Fibroblast of lung (primary cell): ENCODE measurements around the gene MAPK9. TPM values are rescaled to one million over a fixed set of nuclear protein-coding genes. Genes with fewer than 3 reads are reported as not detected.

Source experiments
- DNase-seq, 2 donors: peaks; one replicate each; pipeline versions ENCODE4 v3.0.0 to v3.0.0-alpha.2; 2010; ENCODE audit warnings: low read depth in 2 of 2
- H2AFZ ChIP-seq: 2 replicates; pipeline ENCODE4 v1.5.1; 2012; ENCODE audit warnings: low read length, control low read depth, inconsistent platforms
- H3K27ac ChIP-seq: 2 replicates; pipeline ENCODE4 v1.5.1; 2011; ENCODE audit warnings: low read length, control low read depth; ENCODE audit not compliant: insufficient read depth
- H3K27me3 ChIP-seq: 2 replicates; pipeline ENCODE4 v1.5.1; 2011; ENCODE audit warnings: mild to moderate bottlenecking, low read length; ENCODE audit not compliant: control insufficient read depth, insufficient read depth
- H3K36me3 ChIP-seq: 2 replicates; pipeline ENCODE4 v1.5.1; 2011; ENCODE audit warnings: low read length; ENCODE audit not compliant: control insufficient read depth, insufficient read depth
- H3K4me1 ChIP-seq: 2 replicates; pipeline ENCODE4 v1.5.1; 2011; ENCODE audit warnings: low read length; ENCODE audit not compliant: control insufficient read depth, insufficient read depth; ENCODE audit errors: extremely low read depth
- H3K4me2 ChIP-seq: 2 replicates; pipeline ENCODE4 v1.5.1; 2011; ENCODE audit warnings: low read length, control low read depth; ENCODE audit not compliant: insufficient read depth; ENCODE audit errors: extremely low read depth
- H3K4me3 ChIP-seq, 4 experiments: fragments of 200-600 bp in 1 of 4; sonication (generic) in 1 of 4; replicated peaks in 1 of 4; 2 replicates each; pipeline ENCODE4 v1.5.1; 2011 to 2016; ENCODE audit warnings: low read length in 4 of 4, low read depth in 3 of 4, mild to moderate bottlenecking in 3 of 4, control low read depth in 2 of 4, inconsistent platforms in 1 of 4, mixed read lengths in 1 of 4; ENCODE audit not compliant: insufficient read depth in 1 of 4; ENCODE audit errors: control extremely low read depth in 1 of 4
- H3K79me2 ChIP-seq: 2 replicates; pipeline ENCODE4 v1.5.1; 2012; ENCODE audit warnings: mild to moderate bottlenecking, low read length, inconsistent platforms; ENCODE audit not compliant: control insufficient read depth, insufficient read depth
- H3K9ac ChIP-seq: 2 replicates; pipeline ENCODE4 v1.5.1; 2011; ENCODE audit warnings: mild to moderate bottlenecking, low read length, control low read depth; ENCODE audit not compliant: insufficient read depth
- H3K9me3 ChIP-seq: 2 replicates; pipeline ENCODE4 v1.5.1; 2012; ENCODE audit warnings: low read depth, low read length; ENCODE audit not compliant: control insufficient read depth, insufficient read depth
- H4K20me1 ChIP-seq: 2 replicates; pipeline ENCODE4 v1.5.1; 2011; ENCODE audit warnings: low read length; ENCODE audit not compliant: control insufficient read depth, insufficient read depth; ENCODE audit errors: extremely low read depth
- EZH2 ChIP-seq: IDR thresholded peaks from 2 replicates; pipeline ENCODE4 v1.5.1; 2012; ENCODE audit warnings: low read length, control low read depth, mild to moderate bottlenecking; ENCODE audit errors: missing control alignments
- polyA plus RNA-seq, 2 donors: library from polyadenylated mRNA; depleted of rRNA in 1 of 2; stranded (reverse) in 1 of 2; unstranded in 1 of 2; fragments of >200 nt; gene quantifications; 2 replicates each; pipeline ENCODE4 v1.2.1, GENCODE V29; 2011 to 2012; ENCODE audit warnings: missing spikeins in 1 of 2
- total RNA-seq: library from RNA; depleted of rRNA; stranded (reverse); fragments of >200 nt; gene quantifications from 2 replicates; pipeline ENCODE4 v1.2.1, GENCODE V29; 2014
- TF ChIP-seq, protein P1 (sequence below), 2 donors: IDR thresholded peaks in 1 of 2; conservative IDR thresholded peaks in 1 of 2; 1 replicate in 1 of 2; 2 replicates in 1 of 2; pipeline ENCODE4 v1.5.1; 2011 to 2012; ENCODE audit warnings: low read length in 2 of 2, control low read depth in 1 of 2, inconsistent platforms in 1 of 2, low read depth in 1 of 2, mild to moderate bottlenecking in 1 of 2

Gene MAPK9
- total and polyA plus RNA-seq, 2 donors (not counting 1 experiment from before 2014, with no cell fraction given), result 27.6 to 36.8 TPM

DNA sequence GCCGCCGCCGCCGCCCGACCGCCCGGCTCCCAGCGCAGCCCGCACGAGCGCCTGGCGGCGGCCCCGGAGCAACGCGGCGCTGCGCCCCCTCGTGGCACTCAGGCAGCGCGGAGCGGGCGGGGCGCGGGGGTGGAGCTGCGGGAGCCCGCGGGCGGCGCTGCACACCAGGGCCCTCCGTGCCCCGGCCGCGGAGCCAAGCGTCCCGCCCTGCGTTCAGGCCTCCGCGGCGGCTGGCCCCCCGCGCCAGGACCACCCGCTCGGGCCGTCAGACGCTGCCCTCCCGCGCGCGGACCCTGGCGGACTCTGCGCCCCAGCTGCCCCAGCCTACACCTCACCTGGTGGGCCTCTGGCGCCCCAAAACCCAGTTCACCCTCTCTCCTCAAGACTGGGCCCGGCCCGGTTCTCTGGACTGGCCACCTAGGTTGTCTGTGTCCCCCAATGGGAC lies 82.7 kb downstream of the MAPK9 start, which contains the start of gene RASGEF1C:
Gene RASGEF1C, minus strand, starts transcription at position 75 of the 445 bp plus-strand sequence. CDS start 71,159 bp downstream, outside the sequence.
- Histone ChIP-seq H4K20me1 (no peaks in the 10 kb centered on the region), H3K4me2 (no peak within 1 kb of the TSS), H3K79me2 (no peaks in the 10 kb centered on the region), H3K27ac (no peak within 1 kb of the TSS), H3K27me3 (peaks cover 10% of the 10 kb centered on the region), H3K4me3 (peak within 1 kb of the TSS in 2 of 4 experiments; percentile 10 to 35), H3K9me3 (peaks cover 3% of the 10 kb centered on the region), H3K4me1 (no peaks in the 10 kb centered on the region), H2AFZ (no peak within 1 kb of the TSS), H3K36me3 (no peaks in the 10 kb centered on the region), H3K9ac (no peak within 1 kb of the TSS)
- DNase-seq, result peak; percentile 48 to 54
- no peak for TF ChIP-seq EZH2
- TF ChIP-seq, protein P1, sequence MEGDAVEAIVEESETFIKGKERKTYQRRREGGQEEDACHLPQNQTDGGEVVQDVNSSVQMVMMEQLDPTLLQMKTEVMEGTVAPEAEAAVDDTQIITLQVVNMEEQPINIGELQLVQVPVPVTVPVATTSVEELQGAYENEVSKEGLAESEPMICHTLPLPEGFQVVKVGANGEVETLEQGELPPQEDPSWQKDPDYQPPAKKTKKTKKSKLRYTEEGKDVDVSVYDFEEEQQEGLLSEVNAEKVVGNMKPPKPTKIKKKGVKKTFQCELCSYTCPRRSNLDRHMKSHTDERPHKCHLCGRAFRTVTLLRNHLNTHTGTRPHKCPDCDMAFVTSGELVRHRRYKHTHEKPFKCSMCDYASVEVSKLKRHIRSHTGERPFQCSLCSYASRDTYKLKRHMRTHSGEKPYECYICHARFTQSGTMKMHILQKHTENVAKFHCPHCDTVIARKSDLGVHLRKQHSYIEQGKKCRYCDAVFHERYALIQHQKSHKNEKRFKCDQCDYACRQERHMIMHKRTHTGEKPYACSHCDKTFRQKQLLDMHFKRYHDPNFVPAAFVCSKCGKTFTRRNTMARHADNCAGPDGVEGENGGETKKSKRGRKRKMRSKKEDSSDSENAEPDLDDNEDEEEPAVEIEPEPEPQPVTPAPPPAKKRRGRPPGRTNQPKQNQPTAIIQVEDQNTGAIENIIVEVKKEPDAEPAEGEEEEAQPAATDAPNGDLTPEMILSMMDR (conservative IDR thresholded peaks at IDR 0.05 in 1 of 2, IDR thresholded peaks at IDR 0.05 in 1 of 2; ENCODE audit: low read depth in 1 of 2, low read length in 2 of 2), result peak in 1 of 2 donors; percentile 18

DNA sequence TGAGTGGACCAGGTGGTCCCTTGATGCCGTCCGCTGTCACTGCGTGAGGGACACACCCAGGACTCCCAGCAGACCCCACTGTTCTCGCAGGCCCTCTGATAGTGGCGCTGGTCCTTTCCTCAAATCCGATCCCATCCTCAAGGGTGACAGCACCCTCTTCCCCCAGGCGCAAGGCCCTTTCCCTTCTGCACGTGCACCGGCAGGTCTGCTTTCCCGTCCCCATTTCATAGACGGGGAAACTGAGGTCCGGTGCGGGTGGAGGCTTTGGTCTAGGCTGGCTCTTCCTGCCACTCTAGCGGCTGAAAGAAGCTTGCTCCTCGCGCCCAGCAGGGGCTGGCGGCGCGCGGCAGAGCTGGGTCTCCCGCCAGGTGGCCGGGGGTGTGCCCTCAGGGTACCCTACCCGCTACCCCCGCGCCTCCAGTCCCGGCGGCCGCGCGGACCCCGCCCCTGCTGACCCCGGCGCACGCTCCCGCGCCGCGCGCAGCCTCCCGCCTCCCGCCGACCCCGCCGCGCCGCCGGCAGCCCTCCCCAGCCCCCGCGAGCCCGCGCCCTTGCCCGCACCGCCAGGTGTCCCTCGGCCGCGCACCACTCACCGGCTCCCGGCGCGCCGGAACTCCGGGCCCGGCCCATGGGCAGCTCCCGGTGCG lies 83.3 kb downstream of the MAPK9 start:
- Histone ChIP-seq H3K4me2 (no peak overlapping the region), H3K36me3 (no peaks in the 10 kb centered on the region), H3K9me3 (no peaks in the 10 kb centered on the region), H3K79me2 (no peaks in the 10 kb centered on the region), H4K20me1 (no peaks in the 10 kb centered on the region), H3K27me3 (peaks cover 10% of the 10 kb centered on the region), H3K4me1 (no peaks in the 10 kb centered on the region), H3K9ac (no peak overlapping the region), H3K4me3 (peak overlapping the region in 2 of 4 experiments; percentile 10 to 35), H3K27ac (no peak overlapping the region), H2AFZ (no peak overlapping the region)
- TF ChIP-seq EZH2, result peak; percentile 58
- TF ChIP-seq, protein P1 (conservative IDR thresholded peaks at IDR 0.05 in 1 of 2, IDR thresholded peaks at IDR 0.05 in 1 of 2; ENCODE audit: low read depth in 1 of 2, low read length in 2 of 2), result peak in 1 of 2 donors; percentile 12
- no peak for DNase-seq

DNA sequence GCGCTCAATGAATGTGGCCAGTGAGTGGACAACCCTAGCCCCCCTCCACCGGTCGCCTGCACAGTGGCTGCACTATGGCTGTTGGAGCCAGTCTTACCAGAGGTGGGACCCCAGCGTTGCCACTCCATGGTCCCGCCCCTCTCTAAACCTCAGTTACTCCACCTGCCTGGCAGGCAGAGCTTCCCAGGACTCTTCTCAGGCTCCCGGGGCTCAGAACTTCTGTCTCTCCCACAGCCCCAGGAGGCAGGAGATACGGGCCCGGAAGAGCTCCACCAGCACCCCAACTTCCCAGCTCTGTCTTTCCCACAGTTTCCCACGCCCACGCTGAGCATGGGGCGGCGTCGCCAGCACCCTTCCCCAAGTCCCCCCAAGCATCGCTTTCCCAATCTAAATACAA lies 83.8 kb downstream of the MAPK9 start:
- Histone ChIP-seq H2AFZ (no peak overlapping the region), H3K79me2 (no peaks in the 10 kb centered on the region), H3K4me1 (no peaks in the 10 kb centered on the region), H4K20me1 (no peaks in the 10 kb centered on the region), H3K27ac (no peak overlapping the region), H3K4me3 (no peak overlapping the region), H3K36me3 (no peaks in the 10 kb centered on the region), H3K9ac (no peak overlapping the region), H3K4me2 (no peak overlapping the region), H3K9me3 (no peaks in the 10 kb centered on the region), H3K27me3 (peaks cover 10% of the 10 kb centered on the region)
- no peak for DNase-seq
- TF ChIP-seq, protein P1 (conservative IDR thresholded peaks at IDR 0.05 in 1 of 2, IDR thresholded peaks at IDR 0.05 in 1 of 2; ENCODE audit: low read depth in 1 of 2, low read length in 2 of 2), result no peak
- TF ChIP-seq EZH2, result no peak
